CD8-positive, alpha-beta memory T cell (primary cell): ENCODE data around the gene ZYX. TPM values are rescaled to one million over a fixed set of nuclear protein-coding genes. Genes with fewer than 3 reads are reported as not detected.
"Not testable (repeated sequence)": the region's sequence is repeated elsewhere in the genome, so short reads cannot be mapped to it uniquely, and the experiment has no call there.

Experiments used
- CTCF ChIA-PET: fragments of 350-600 bp; sonication (Branson Sonifier 250); formaldehyde crosslinking; loops from one replicate; lab custom pipeline; 2021; ENCODE audit warnings: antibody characterized with exemption; lab: Charles Lee
- POLR2A ChIA-PET: fragments of 350-600 bp; sonication (Branson Sonifier 250); formaldehyde crosslinking; loops from one replicate; lab custom pipeline; 2021; ENCODE audit warnings: antibody characterized with exemption; lab: Charles Lee
- DNase-seq, 5 donors: peaks; one replicate each; pipeline versions ENCODE4 v3.0.0 to v3.0.0-alpha.2; 2020 to 2022; ENCODE audit warnings: mixed read lengths in 1 of 5
- H3K27ac ChIP-seq: one replicate; pipeline ENCODE4 v1.7.0; 2013; ENCODE audit warnings: low read depth, mild to moderate bottlenecking, low read length, moderate library complexity
- H3K27me3 ChIP-seq: 2 replicates; pipeline ENCODE4 v1.7.0; 2013; ENCODE audit warnings: low read length, mild to moderate bottlenecking; ENCODE audit not compliant: insufficient read depth, poor library complexity, severe bottlenecking
- H3K36me3 ChIP-seq: 2 replicates; pipeline ENCODE4 v1.7.0; 2013; ENCODE audit warnings: mild to moderate bottlenecking, low read length, moderate library complexity; ENCODE audit not compliant: insufficient read depth
- H3K4me1 ChIP-seq: 2 replicates; pipeline ENCODE4 v1.7.0; 2013; ENCODE audit warnings: mild to moderate bottlenecking, low read length, moderate library complexity; ENCODE audit not compliant: insufficient read depth
- H3K4me3 ChIP-seq: 2 replicates; pipeline ENCODE4 v1.7.0; 2013; ENCODE audit warnings: mild to moderate bottlenecking, low read length
- H3K9me3 ChIP-seq: 2 replicates; pipeline ENCODE4 v1.7.0; 2013; ENCODE audit warnings: mild to moderate bottlenecking, low read length
- H3K27ac Mint-ChIP-seq, 8 donors: one replicate each; pipeline ENCODE4 v1.8.0; 2020 to 2021; ENCODE audit warnings: mixed read lengths in 8 of 8, mild to moderate bottlenecking in 6 of 8, inconsistent platforms in 3 of 8, moderate library complexity in 3 of 8
- H3K27me3 Mint-ChIP-seq, 2 donors: one replicate each; pipeline ENCODE4 v1.8.0; 2020 to 2021; ENCODE audit warnings: mixed read lengths in 2 of 2, mild to moderate bottlenecking in 1 of 2, moderate library complexity in 1 of 2
- H3K36me3 Mint-ChIP-seq, 3 donors: one replicate each; pipeline ENCODE4 v1.8.0; 2020 to 2021; ENCODE audit warnings: mixed read lengths in 3 of 3, inconsistent platforms in 1 of 3, mild to moderate bottlenecking in 1 of 3
- H3K4me1 Mint-ChIP-seq, 3 donors: one replicate each; pipeline ENCODE4 v1.8.0; 2020 to 2021; ENCODE audit warnings: mixed read lengths in 3 of 3, inconsistent platforms in 1 of 3, mild to moderate bottlenecking in 1 of 3
- H3K4me3 Mint-ChIP-seq, 7 donors: one replicate each; pipeline ENCODE4 v1.8.0; 2020 to 2021; ENCODE audit warnings: mixed read lengths in 7 of 7, mild to moderate bottlenecking in 6 of 7, moderate library complexity in 4 of 7, inconsistent platforms in 2 of 7
- H3K9me3 Mint-ChIP-seq, 5 donors: one replicate each; pipeline ENCODE4 v1.8.0; 2020 to 2022; ENCODE audit warnings: mixed read lengths in 5 of 5, mild to moderate bottlenecking in 3 of 5, moderate library complexity in 2 of 5, inconsistent platforms in 1 of 5
- polyA plus RNA-seq: library from polyadenylated mRNA; unstranded; fragments of 300-500 nt; fragmentation: Illumina TruSeq; gene quantifications from one replicate; pipeline ENCODE4 v1.2.3, GENCODE V29; 2021
- total RNA-seq, 2 experiments: library from RNA; stranded (reverse); gene quantifications; one replicate each; pipeline ENCODE4 v1.2.3, GENCODE V29; 2021

Gene ZYX
- total and polyA plus RNA-seq, 3 experiments from 2014 or later: 101 to 143 (median 104) TPM

DNA sequence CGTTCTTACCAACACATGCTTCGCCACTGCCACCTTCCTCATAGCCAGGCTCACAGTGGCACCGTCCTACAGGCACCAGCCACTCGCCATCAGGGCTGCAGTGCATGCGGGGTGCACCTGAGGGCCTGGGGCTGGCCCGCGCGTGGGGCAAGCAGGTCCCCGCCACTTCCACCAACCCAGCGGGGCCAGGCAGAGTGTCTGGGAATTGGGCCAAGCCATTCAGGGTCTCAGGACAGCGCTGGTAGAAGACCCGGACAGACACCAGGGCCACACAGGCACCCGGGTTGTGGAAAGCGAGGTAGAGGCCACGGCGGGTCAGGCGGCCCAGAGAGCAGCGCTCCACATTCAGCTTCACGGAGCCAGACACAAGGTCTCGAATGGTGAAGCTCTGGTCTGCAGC is 18.5 kb downstream of the ZYX start:
- Histone ChIP-seq H3K36me3 (no peaks in the 10 kb centered on the region), H3K4me1 (peaks cover under 1% of the 10 kb centered on the region), H3K9me3 (no peaks in the 10 kb centered on the region), H3K27me3 (no peaks in the 10 kb centered on the region), H3K27ac (no peak overlapping the region), H3K4me3 (no peak overlapping the region)
- no peak for DNase-seq
- H3K4me1 Mint-ChIP-seq: peaks cover 13 to 20% (median 20%) of the 10 kb centered on the region in 3 donors
- peaks cover 0 to 45% (median 2%) of the 10 kb centered on the region in 3 donors for H3K36me3 Mint-ChIP-seq
- peak overlapping the region in 1 of 7 donors; percentile 45 for H3K4me3 Mint-ChIP-seq
- H3K9me3 Mint-ChIP-seq: no peaks in the 10 kb centered on the region
- ChIA-PET CTCF (interaction anchor here (1.1 to 1.3 kb wide), 2 partner anchors 20 to 159 kb away, joined by 3 read pairs; no protein-coding TSS in a partner anchor), POLR2A (no interaction called here)
- no peak overlapping the region for H3K27ac Mint-ChIP-seq
- no peaks in the 10 kb centered on the region for H3K27me3 Mint-ChIP-seq

- H3K4me3 Mint-ChIP-seq: no peak overlapping the region
- Histone ChIP-seq H3K36me3 (no peaks in the 10 kb centered on the region), H3K4me1 (peaks cover 17% of the 10 kb centered on the region), H3K27ac (no peak overlapping the region), H3K9me3 (no peaks in the 10 kb centered on the region), H3K4me3 (no peak overlapping the region), H3K27me3 (no peaks in the 10 kb centered on the region)
- no peak for DNase-seq
- ChIA-PET CTCF (interaction anchor here (0.7 to 1.7 kb wide), 2 partner anchors 21 to 56 kb away, joined by 3 to 4 read pairs; partner anchors contain the start of gene ZYX), POLR2A (no interaction called here)
- peaks cover 0 to 3% of the 10 kb centered on the region in 2 donors for H3K27me3 Mint-ChIP-seq
- peak overlapping the region in 1 of 8 donors; percentile 29 for H3K27ac Mint-ChIP-seq
- H3K4me1 Mint-ChIP-seq: peaks cover 10 to 29% (median 28%) of the 10 kb centered on the region in 3 donors
- no peaks in the 10 kb centered on the region for H3K9me3 Mint-ChIP-seq
- peaks cover 0 to 41% (median 2%) of the 10 kb centered on the region in 3 donors for H3K36me3 Mint-ChIP-seq
These were observed 20.1 kb downstream of the ZYX start for GRCh38 chr7:143401265-143401664.

DNA sequence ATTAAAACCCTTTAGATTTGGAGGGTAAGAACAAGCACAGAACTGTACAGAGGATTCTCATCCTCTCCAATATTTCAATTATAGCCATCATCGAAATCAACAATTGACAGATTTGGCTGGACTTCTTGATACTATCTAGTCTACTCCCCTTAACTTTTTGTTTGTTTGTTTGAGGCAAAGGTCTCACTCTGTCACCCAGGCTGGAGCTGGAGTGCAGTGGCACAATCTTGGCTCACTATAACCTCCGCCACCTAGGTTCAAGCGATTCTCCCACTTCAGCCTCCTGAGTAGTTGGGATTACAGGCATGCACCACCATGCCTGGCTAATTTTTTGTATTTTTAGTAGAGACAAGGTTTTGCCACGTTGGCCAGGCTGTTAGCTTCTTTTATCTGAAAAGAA is 21.1 kb downstream of the ZYX start:
- POLR2A ChIA-PET, H3K27ac ChIP-seq, H3K9me3 ChIP-seq, H3K4me3 Mint-ChIP-seq, DNase-seq, H3K27me3 Mint-ChIP-seq, H3K4me3 ChIP-seq, H3K36me3 ChIP-seq, H3K9me3 Mint-ChIP-seq, H3K27me3 ChIP-seq: not testable (repeated sequence)
- peaks cover 27% of the 10 kb centered on the region for H3K4me1 ChIP-seq
- Mint-ChIP-seq H3K27ac (peak overlapping the region in 1 of 8 donors; percentile 33), H3K36me3 (peaks cover 0 to 36% (median 2%) of the 10 kb centered on the region in 3 donors), H3K4me1 (peaks cover 20 to 38% (median 38%) of the 10 kb centered on the region in 3 donors)
- CTCF ChIA-PET: interaction anchor here (1.3 to 3.1 kb wide), 4 partner anchors 13 to 162 kb away, joined by 3 to 9 read pairs (median 4); no protein-coding TSS in a partner anchor

DNA sequence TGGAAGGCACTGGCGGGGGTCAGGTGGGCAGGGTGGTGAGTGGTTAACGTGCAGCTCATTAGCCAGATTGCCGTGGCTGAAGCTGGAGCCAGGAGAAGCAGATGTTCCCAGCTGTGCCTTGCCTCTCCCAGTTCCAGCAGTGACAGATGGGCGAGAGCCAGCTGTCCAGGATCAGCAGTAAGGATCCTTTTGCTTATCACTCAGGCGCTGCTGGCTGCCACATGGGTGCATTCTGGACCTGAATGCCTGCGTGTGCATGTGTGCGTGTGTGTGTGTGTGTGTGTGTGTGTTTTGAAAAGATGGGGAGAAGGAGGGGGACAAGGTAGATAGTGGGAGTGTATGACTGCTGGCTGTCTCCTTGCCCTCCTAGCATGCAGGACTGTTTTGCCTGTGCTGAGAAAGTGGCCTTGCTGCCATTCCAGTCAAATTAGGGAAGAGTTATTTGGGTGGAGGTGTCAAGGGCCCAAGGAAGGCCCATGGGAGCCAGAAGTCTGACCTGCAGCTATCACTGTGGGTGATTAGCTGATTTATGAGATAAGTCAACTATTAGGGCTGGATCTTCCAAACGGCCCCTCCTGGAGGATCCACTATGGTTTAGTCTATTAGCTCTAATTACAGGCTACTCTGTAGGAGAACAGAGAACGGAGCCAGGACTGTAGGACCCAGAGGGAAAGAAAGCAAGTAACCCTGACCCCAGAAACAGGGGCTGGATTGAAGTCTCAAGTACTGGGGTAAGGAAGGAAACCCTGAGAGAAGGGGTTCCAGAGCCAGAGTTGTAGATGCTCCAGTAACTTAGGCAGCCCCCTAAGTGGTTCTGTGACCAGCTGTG is 24.2 kb downstream of the ZYX start:
- H3K27ac ChIP-seq: no peak overlapping the region
- CTCF ChIA-PET: interaction anchor here (0.8 to 4.6 kb wide), 15 partner anchors 11 to 190 kb away, joined by 3 to 45 read pairs (median 5); partner anchors contain the start of gene GSTK1
- no peaks in the 10 kb centered on the region for H3K36me3 ChIP-seq
- H3K4me1 ChIP-seq: peaks cover 50% of the 10 kb centered on the region
- H3K27me3 Mint-ChIP-seq: peaks cover 0 to 15% of the 10 kb centered on the region in 2 donors
- H3K4me1 Mint-ChIP-seq: peaks cover 43 to 65% (median 60%) of the 10 kb centered on the region in 3 donors
- H3K4me3 Mint-ChIP-seq: peak overlapping the region in 1 of 7 donors; percentile 33
- no peaks in the 10 kb centered on the region for H3K9me3 ChIP-seq
- H3K27me3 ChIP-seq: no peaks in the 10 kb centered on the region
- DNase-seq: no peak
- peaks cover 0 to 15% (median 0%) of the 10 kb centered on the region in 3 donors for H3K36me3 Mint-ChIP-seq
- POLR2A ChIA-PET: interaction anchor here (2.0 kb wide), 1 partner anchor 25 kb away, joined by 5 read pairs; no protein-coding TSS in a partner anchor
- no peak overlapping the region for H3K4me3 ChIP-seq
- H3K27ac Mint-ChIP-seq: peak overlapping the region in 7 of 8 donors; percentile 14 to 97 (median 29)
- H3K9me3 Mint-ChIP-seq: no peaks in the 10 kb centered on the region

DNA sequence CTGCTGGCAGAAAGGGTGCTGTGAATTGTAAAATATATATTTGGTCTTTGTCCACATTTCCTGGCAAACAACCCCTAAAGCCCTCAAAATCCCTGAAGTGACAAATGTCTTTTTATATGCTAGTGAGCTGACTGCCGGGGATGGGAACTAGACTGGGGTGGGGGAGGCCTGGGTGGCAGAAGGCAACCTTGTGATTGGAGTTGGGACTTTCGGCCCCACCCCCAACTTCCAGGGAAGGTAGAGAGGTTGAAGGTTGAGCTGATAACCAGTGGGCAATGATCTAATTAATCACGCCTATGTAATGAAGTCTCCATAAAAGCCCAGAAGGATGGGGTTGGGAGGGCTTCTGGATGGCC is 24.8 kb downstream of the ZYX start:
- CTCF ChIA-PET: interaction anchor here (1.1 to 4.6 kb wide), 9 partner anchors 11 to 191 kb away, joined by 3 to 45 read pairs (median 8); no protein-coding TSS in a partner anchor
- Mint-ChIP-seq H3K27ac (peak overlapping the region in 5 of 8 donors; percentile 14 to 97 (median 55)), H3K27me3 (peaks cover 0 to 15% of the 10 kb centered on the region in 2 donors), H3K36me3 (peaks cover 0 to 10% (median 0%) of the 10 kb centered on the region in 3 donors), H3K9me3 (no peaks in the 10 kb centered on the region), H3K4me3 (peak overlapping the region in 2 of 7 donors; percentile 0 to 39), H3K4me1 (peaks cover 45 to 69% (median 60%) of the 10 kb centered on the region in 3 donors)
- no peak for DNase-seq
- no peaks in the 10 kb centered on the region for H3K36me3 ChIP-seq
- H3K4me3 ChIP-seq: no peak overlapping the region
- H3K9me3 ChIP-seq: no peaks in the 10 kb centered on the region
- H3K4me1 ChIP-seq: peaks cover 54% of the 10 kb centered on the region
- H3K27me3 ChIP-seq: no peaks in the 10 kb centered on the region
- H3K27ac ChIP-seq: no peak overlapping the region
- POLR2A ChIA-PET: interaction anchor here (1.2 to 2.8 kb wide), 4 partner anchors 9 to 99 kb away, joined by 3 to 21 read pairs (median 5); no protein-coding TSS in a partner anchor

- peak overlapping the region; percentile 58 to 99 (median 94) for H3K27ac Mint-ChIP-seq
- H3K9me3 ChIP-seq: no peaks in the 10 kb centered on the region
- peak overlapping the region; percentile 76 to 97 (median 89) for H3K4me3 Mint-ChIP-seq
- no peaks in the 10 kb centered on the region for H3K9me3 Mint-ChIP-seq
- no peak overlapping the region for H3K27ac ChIP-seq
- CTCF ChIA-PET: interaction anchor here (0.9 to 4.6 kb wide), 24 partner anchors 9 to 192 kb away, joined by 3 to 45 read pairs (median 6); partner anchors contain the start of gene FAM131B
- peak; percentile 42 to 78 (median 77) for DNase-seq
- peaks cover 0 to 18% of the 10 kb centered on the region in 2 donors for H3K27me3 Mint-ChIP-seq
- H3K27me3 ChIP-seq: no peaks in the 10 kb centered on the region
- H3K36me3 ChIP-seq: no peaks in the 10 kb centered on the region
- H3K4me1 Mint-ChIP-seq: peaks cover 45 to 67% (median 60%) of the 10 kb centered on the region in 3 donors
- peaks cover 0 to 6% (median 0%) of the 10 kb centered on the region in 3 donors for H3K36me3 Mint-ChIP-seq
- H3K4me1 ChIP-seq: peaks cover 57% of the 10 kb centered on the region
- peak overlapping the region; percentile 81 for H3K4me3 ChIP-seq
- POLR2A ChIA-PET: interaction anchor here (0.7 to 3.5 kb wide), 13 partner anchors 11 to 167 kb away, joined by 3 to 48 read pairs (median 5); partner anchors contain the start of genes CASP2, GSTK1 and ZYX
These were observed 26.4 kb downstream of the ZYX start for GRCh38 chr7:143407287-143408251.

DNA sequence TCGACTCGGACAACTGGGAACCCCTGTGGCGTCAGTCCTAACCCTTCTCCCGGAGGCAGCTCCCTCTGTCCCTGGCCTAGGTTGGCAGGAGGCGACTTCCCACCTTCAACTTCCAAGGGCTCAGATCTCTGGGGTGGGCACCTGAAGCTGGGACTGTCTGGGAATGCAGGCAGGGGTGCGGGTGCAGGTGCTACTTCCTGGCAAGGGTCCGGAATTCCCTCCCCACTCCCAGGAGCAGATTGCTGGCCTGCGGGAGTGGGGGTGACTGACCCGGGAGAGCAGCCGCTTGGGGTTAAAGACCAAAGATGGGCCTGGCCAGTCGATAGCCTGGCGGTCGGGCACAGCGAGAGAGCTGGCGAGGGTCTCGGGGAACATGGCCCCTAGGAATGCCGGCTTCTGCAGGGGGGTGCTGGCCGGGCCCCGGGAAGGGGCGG is 27.1 kb downstream of the ZYX start:
- Mint-ChIP-seq H3K9me3 (no peaks in the 10 kb centered on the region), H3K36me3 (peaks cover 0 to 6% (median 0%) of the 10 kb centered on the region in 3 donors), H3K4me1 (peaks cover 45 to 67% (median 60%) of the 10 kb centered on the region in 3 donors), H3K27me3 (peaks cover 5 to 21% of the 10 kb centered on the region in 2 donors), H3K4me3 (peak overlapping the region; percentile 76 to 97 (median 89)), H3K27ac (peak overlapping the region in 6 of 8 donors; percentile 68 to 99 (median 96))
- POLR2A ChIA-PET: interaction anchor here (1.1 to 3.5 kb wide), 7 partner anchors 12 to 168 kb away, joined by 4 to 48 read pairs (median 7); partner anchors contain the start of gene ZYX
- CTCF ChIA-PET: interaction anchor here (0.9 to 4.6 kb wide), 22 partner anchors 9 to 193 kb away, joined by 3 to 45 read pairs (median 6); no protein-coding TSS in a partner anchor
- H3K27me3 ChIP-seq: no peaks in the 10 kb centered on the region
- peaks cover 57% of the 10 kb centered on the region for H3K4me1 ChIP-seq
- no peaks in the 10 kb centered on the region for H3K9me3 ChIP-seq
- peak overlapping the region; percentile 81 for H3K4me3 ChIP-seq
- DNase-seq: no peak
- H3K27ac ChIP-seq: no peak overlapping the region
- no peaks in the 10 kb centered on the region for H3K36me3 ChIP-seq
